OCI-LY3 (cell line): Measurements from ENCODE around the gene XRCC3.

Source experiments
- H2AFZ ChIP-seq: fragments of 200-600, 300-600 bp; shearing (Covaris generic); 2 replicates; pipeline ENCODE4 v1.6.0; 2014; ENCODE audit warnings: antibody characterized with exemption, low read depth, low read length
- H3K27ac ChIP-seq: fragments of 200-600, 300-600 bp; sonication (generic); 2 replicates; pipeline ENCODE4 v1.5.1; 2014; ENCODE audit warnings: mild to moderate bottlenecking, low read length, moderate library complexity, mixed read lengths
- H3K27me3 ChIP-seq: fragments of 200-600, 300-600 bp; sonication (generic); 2 replicates; pipeline ENCODE4 v1.6.1; 2014; ENCODE audit warnings: low read depth, low read length, mixed read lengths
- H3K36me3 ChIP-seq: fragments of 200-600, 300-600 bp; sonication (generic); replicated peaks from 2 replicates; pipeline ENCODE3; 2014; ENCODE audit warnings: low read depth, low read length, mixed read lengths
- H3K4me1 ChIP-seq: fragments of 300-600, 200-600 bp; sonication (generic); 2 replicates; pipeline ENCODE4 v1.6.1; 2014; ENCODE audit warnings: low read length, mixed read lengths
- H3K4me2 ChIP-seq: fragments of 200-600, 300-600 bp; sonication (generic); 2 replicates; pipeline ENCODE4 v1.6.1; 2014; ENCODE audit warnings: low read length, mixed read lengths
- H3K4me3 ChIP-seq: fragments of 300-600, 200-600 bp; sonication (generic); 2 replicates; pipeline ENCODE4 v1.5.1; 2014; ENCODE audit warnings: antibody characterized with exemption, mild to moderate bottlenecking, low read length, moderate library complexity
- H3K79me2 ChIP-seq: fragments of 300-600, 200-600 bp; shearing (Covaris generic); 2 replicates; pipeline ENCODE4 v1.6.1; 2014; ENCODE audit warnings: mild to moderate bottlenecking, low read length, mixed read lengths
- H3K9ac ChIP-seq: fragments of 300-600, 200-600 bp; shearing (Covaris generic); 2 replicates; pipeline ENCODE4 v1.6.0; 2014; ENCODE audit warnings: mild to moderate bottlenecking, low read length, moderate library complexity
- H3K9me3 ChIP-seq: fragments of 200-600, 300-600 bp; shearing (Covaris generic); 2 replicates; pipeline ENCODE4 v1.6.1; 2014; ENCODE audit warnings: low read length, mixed read lengths; ENCODE audit not compliant: insufficient read depth
- H4K20me1 ChIP-seq: fragments of 200-600, 300-600 bp; sonication (generic); 2 replicates; pipeline ENCODE4 v1.6.1; 2016; ENCODE audit warnings: low read length, mixed read lengths; ENCODE audit not compliant: insufficient read depth
- CTCF ChIP-seq: fragments of 200-600, 300-600 bp; sonication (generic); IDR thresholded peaks from 2 replicates; pipeline ENCODE4 v1.5.1; 2014; ENCODE audit warnings: antibody characterized with exemption, low read length, low read depth
- EZH2phosphoT487 ChIP-seq: fragments of 200-600 bp; shearing (Covaris generic); IDR thresholded peaks from 2 replicates; pipeline ENCODE4 v1.6.1; 2018; ENCODE audit warnings: antibody characterized with exemption, mixed run types, low read depth

XRCC3 gene

GRCh38 chr14:103732868-103733620 lies 17.8 kb upstream of the XRCC3 start:
- Histone ChIP-seq H3K36me3 (peaks cover 3% of the 10 kb centered on the region), H3K27ac (no peak overlapping the region), H3K9me3 (no peaks in the 10 kb centered on the region), H4K20me1 (no peaks in the 10 kb centered on the region), H3K9ac (no peak overlapping the region), H3K4me3 (no peak overlapping the region), H3K79me2 (no peaks in the 10 kb centered on the region), H3K4me1 (no peaks in the 10 kb centered on the region), H3K27me3 (no peaks in the 10 kb centered on the region), H2AFZ (no peak overlapping the region), H3K4me2 (no peak overlapping the region)
- TF ChIP-seq EZH2phosphoT487 = no peak
- no peak for TF ChIP-seq CTCF

GRCh38 chr14:103731916-103732867 lies 16.9 kb upstream of the XRCC3 start:
- Histone ChIP-seq H3K4me3 (no peak overlapping the region), H3K9ac (no peak overlapping the region), H3K36me3 (peaks cover 3% of the 10 kb centered on the region), H3K79me2 (no peaks in the 10 kb centered on the region), H3K27ac (no peak overlapping the region), H3K4me1 (no peaks in the 10 kb centered on the region), H2AFZ (no peak overlapping the region), H3K27me3 (no peaks in the 10 kb centered on the region), H4K20me1 (no peaks in the 10 kb centered on the region), H3K9me3 (no peaks in the 10 kb centered on the region), H3K4me2 (no peak overlapping the region)
- TF ChIP-seq CTCF (no peak), EZH2phosphoT487 (no peak)

- H3K9me3 ChIP-seq = no peaks in the 10 kb centered on the region
- TF ChIP-seq EZH2phosphoT487 (no peak), CTCF (no peak)
- H3K27ac ChIP-seq = no peak overlapping the region
- no peak overlapping the region for H2AFZ ChIP-seq
- no peak overlapping the region for H3K4me2 ChIP-seq
- H4K20me1 ChIP-seq = no peaks in the 10 kb centered on the region
- no peaks in the 10 kb centered on the region for H3K27me3 ChIP-seq
- H3K4me3 ChIP-seq = no peak overlapping the region
- no peaks in the 10 kb centered on the region for H3K4me1 ChIP-seq
- peaks cover 3% of the 10 kb centered on the region for H3K36me3 ChIP-seq
- no peak overlapping the region for H3K9ac ChIP-seq
- H3K79me2 ChIP-seq = no peaks in the 10 kb centered on the region
Observed at GRCh38 chr14:103731481-103731880, 16.2 kb upstream of the XRCC3 start.

- Histone ChIP-seq H3K9ac (no peak overlapping the region), H4K20me1 (no peaks in the 10 kb centered on the region), H3K36me3 (peaks cover 3% of the 10 kb centered on the region), H3K4me3 (no peak overlapping the region), H3K4me1 (no peaks in the 10 kb centered on the region), H3K27ac (no peak overlapping the region), H3K27me3 (no peaks in the 10 kb centered on the region), H2AFZ (no peak overlapping the region), H3K9me3 (no peaks in the 10 kb centered on the region), H3K79me2 (no peaks in the 10 kb centered on the region), H3K4me2 (no peak overlapping the region)
- TF ChIP-seq CTCF = no peak
- TF ChIP-seq EZH2phosphoT487 = no peak
Observed at GRCh38 chr14:103730490-103731035, 15.3 kb upstream of the XRCC3 start.
